ENCODE data around the gene NFYB.

GRCh38 chr12:104072099-104072498, 65.9 kb downstream of the NFYB start:
- TF ChIP-seq POLR2A (IDR thresholded peaks at IDR 0.05) (no peak), CTCF (IDR thresholded peaks at IDR 0.05) (no peak)
